ENCODE measurements around the gene SLIT1.

GRCh38 chr10:97138846-97139245 is 46.9 kb downstream of the SLIT1 start:
- no peak for TF ChIP-seq CTCF (conservative IDR thresholded peaks at IDR 0.05)
- TF ChIP-seq ZFX (IDR thresholded peaks at IDR 0.05): no peak

Measured in C4-2B (cell line).